GM12878 (cell line): ENCODE data around the gene CCDC12. TPM values are rescaled to one million over a fixed set of nuclear protein-coding genes. Genes with fewer than 3 reads are reported as not detected.

ENCODE experiments used
- ATAC-seq: fragments of 200-7000 bp; cut with Tn5 transposase; 3 replicates; pipeline ENCODE4 v1.9.1; 2020; ENCODE audit warnings: mild to moderate bottlenecking, moderate library complexity
- BruUV-seq: library from RNA; stranded (reverse); fragments of 400-500 nt; replicated peaks from 2 replicates; lab custom pipeline; 2021; lab: Mats Ljungman, UMichigan
- CTCF ChIA-PET: fragments of 300-600 bp; sonication (Branson Sonifier 250); formaldehyde crosslinking; extraction: SDS; loops from one replicate; lab custom pipeline; 2021; ENCODE audit warnings: inconsistent platforms; lab: Yijun Ruan, JAX
- POLR2A ChIA-PET: fragments of 350-600 bp; formaldehyde crosslinking; extraction: SDS; loops from one replicate; lab custom pipeline; 2021; ENCODE audit warnings: inconsistent platforms; lab: Charles Lee
- RAD21 ChIA-PET: fragments of 300-600 bp; sonication (Branson Sonifier 250); formaldehyde crosslinking; loops from one replicate; lab custom pipeline; 2023; ENCODE audit warnings: antibody characterized with exemption; ENCODE audit not compliant: unreplicated experiment; lab: Charles Lee
- SMC1A ChIA-PET: fragments of 300-600 bp; sonication (Branson Sonifier 250); formaldehyde crosslinking; loops from one replicate; lab custom pipeline; 2023; ENCODE audit not compliant: unreplicated experiment, uncharacterized antibody; lab: Charles Lee
- DNase-seq: peaks from one replicate; pipeline ENCODE4 v3.0.0-alpha.2; 2011; ENCODE audit warnings: low read depth, low spot score
- FAIRE-seq: peaks from 3 replicates; lab custom pipeline; 2011; peaks lifted over from hg19 to GRCh38; lab: Jason Lieb, UNC
- H2AFZ ChIP-seq: 2 replicates; pipeline ENCODE4 v1.6.0; 2011; ENCODE audit warnings: low read depth, low read length, control low read depth; ENCODE audit not compliant: control insufficient read depth
- H3K27ac ChIP-seq: 2 replicates; pipeline ENCODE4 v1.5.1; 2011; ENCODE audit warnings: control low read depth; ENCODE audit not compliant: control insufficient read depth, insufficient read depth
- H3K27me3 ChIP-seq, 2 experiments: replicated peaks in 1 of 2; 2 replicates each; pipeline versions ENCODE4 v1.6.0 to v1.6.1; 2011; ENCODE audit warnings: low read length in 1 of 2; ENCODE audit not compliant: control insufficient read depth in 2 of 2, insufficient read depth in 2 of 2
- H3K36me3 ChIP-seq, 2 experiments: 2 replicates each; pipeline ENCODE4 v1.5.1; 2011; ENCODE audit warnings: low read length in 1 of 2; ENCODE audit not compliant: control insufficient read depth in 2 of 2, insufficient read depth in 2 of 2
- H3K4me1 ChIP-seq: 2 replicates; pipeline ENCODE4 v1.6.1; 2011; ENCODE audit warnings: mild to moderate bottlenecking, low read length, moderate library complexity, mixed read lengths; ENCODE audit not compliant: control insufficient read depth, insufficient read depth
- H3K4me2 ChIP-seq: 2 replicates; pipeline ENCODE4 v1.6.0; 2011; ENCODE audit warnings: control low read depth; ENCODE audit not compliant: control insufficient read depth, insufficient read depth
- H3K4me3 ChIP-seq: fragments of 200-600 bp; sonication (generic); 2 replicates; pipeline ENCODE4 v1.5.1; 2016
- H3K79me2 ChIP-seq: 2 replicates; pipeline ENCODE4 v1.6.0; 2011; ENCODE audit warnings: low read length; ENCODE audit not compliant: control insufficient read depth, insufficient read depth
- H3K9ac ChIP-seq: 2 replicates; pipeline ENCODE4 v1.8.0; 2011; ENCODE audit warnings: low read length, control low read depth, mixed read lengths; ENCODE audit not compliant: control insufficient read depth, insufficient read depth
- H3K9me3 ChIP-seq: replicated peaks from 3 replicates; pipeline ENCODE4 v1.5.1; 2011; ENCODE audit warnings: mild to moderate bottlenecking, low read length; ENCODE audit not compliant: control insufficient read depth, insufficient read depth
- H4K20me1 ChIP-seq: 2 replicates; pipeline ENCODE4 v1.6.0; 2011; ENCODE audit not compliant: control insufficient read depth, insufficient read depth
- CHD2 ChIP-seq: IDR thresholded peaks from 2 replicates; pipeline ENCODE4 v1.6.1; 2011; ENCODE audit warnings: low read depth, low read length, improper control_type of control experiment, borderline replicate concordance
- EP300 ChIP-seq, 2 experiments: fragments of 150-350 bp in 1 of 2; IDR thresholded peaks; 2 replicates each; pipeline ENCODE4 v1.6.1; 2011 to 2012; ENCODE audit warnings: low read depth in 2 of 2, low read length in 2 of 2, borderline replicate concordance in 1 of 2, improper control_type of control experiment in 1 of 2, inconsistent platforms in 1 of 2; ENCODE audit not compliant: control insufficient read depth in 1 of 2
- IKZF1 ChIP-seq: fragments of 450-650 bp; conservative IDR thresholded peaks from 2 replicates; pipeline ENCODE4 v1.6.1; 2017; ENCODE audit warnings: antibody characterized with exemption, mild to moderate bottlenecking
- JUNB ChIP-seq: IDR thresholded peaks from 2 replicates; pipeline ENCODE4 v1.6.1; 2016; ENCODE audit warnings: antibody characterized with exemption, mild to moderate bottlenecking
- KLF5 ChIP-seq: fragments of 450-650 bp; IDR thresholded peaks from 2 replicates; pipeline ENCODE4 v1.6.1; 2014; ENCODE audit warnings: mild to moderate bottlenecking; ENCODE audit not compliant: partially characterized antibody
- LARP7 ChIP-seq: fragments of 450-650 bp; IDR thresholded peaks from 2 replicates; pipeline ENCODE4 v1.6.1; 2017; ENCODE audit warnings: mild to moderate bottlenecking
- MEF2B ChIP-seq: fragments of 450-650 bp; IDR thresholded peaks from 2 replicates; pipeline ENCODE4 v1.6.1; 2018; ENCODE audit warnings: mild to moderate bottlenecking, moderate library complexity; ENCODE audit not compliant: partially characterized antibody, poor library complexity, severe bottlenecking
- NFXL1 ChIP-seq: fragments of 450-650 bp; IDR thresholded peaks from 2 replicates; pipeline ENCODE4 v1.6.1; 2017; ENCODE audit warnings: antibody characterized with exemption, mild to moderate bottlenecking, borderline replicate concordance
- RUNX3 ChIP-seq: IDR thresholded peaks from 2 replicates; pipeline ENCODE4 v1.6.1; 2012; ENCODE audit warnings: low read length, inconsistent platforms
- SMC3 ChIP-seq: IDR thresholded peaks from 2 replicates; pipeline ENCODE4 v1.6.1; 2011; ENCODE audit warnings: low read length, improper control_type of control experiment, borderline replicate concordance
- TARDBP ChIP-seq: IDR thresholded peaks from 2 replicates; pipeline ENCODE4 v1.6.1; 2016; ENCODE audit warnings: borderline replicate concordance
- WRNIP1 ChIP-seq: IDR thresholded peaks from 2 replicates; pipeline ENCODE4 v1.6.1; 2011; ENCODE audit warnings: low read depth, low read length, improper control_type of control experiment, borderline replicate concordance
- WGBS: methylation state at CpG from one replicate; pipeline ENCODE4 v1.1.6; 2016; ENCODE audit warnings: low lambda C conversion rate; ENCODE audit not compliant: insufficient replicate concordance, insufficient coverage; ENCODE audit errors: missing lambda C conversion rate; 5-methylcytosine and 5-hydroxymethylcytosine counted together
- in situ Hi-C: fragments of 300-500 bp; cut with MboI; formaldehyde crosslinking; loops from 9 replicates; pipeline ENCODE4 v1.14.3; 2018; ENCODE audit warnings: mixed read lengths
- intact Hi-C: fragments of 100-400 bp; cut with micrococcal nuclease; formaldehyde crosslinking; loops from one replicate; pipeline ENCODE4 v1.14.2; 2022; ENCODE audit not compliant: unreplicated experiment
- polyA plus RNA-seq, 11 experiments: library from polyadenylated mRNA; depleted of rRNA in 4 of 11; unstranded in 6 of 11; stranded (reverse) in 5 of 11; fragments of >200 nt; fragmentation: Nextera tagmentation in 4 of 11; fragmentation: Illumina TruSeq in 1 of 11; extraction: Ambion mirVana in 4 of 11; extraction: Trizol in 1 of 11; gene quantifications; 1 replicate in 1 of 11; 2 replicates in 10 of 11; pipeline versions ENCODE4 v1.2.1 to v1.2.3, GENCODE V29; 2011 to 2016; ENCODE audit warnings: inconsistent platforms in 2 of 11, missing spikeins in 2 of 11, low read depth in 1 of 11
- total RNA-seq, 4 experiments: library from RNA; depleted of rRNA in 3 of 4; stranded (reverse); fragments of >200 nt in 3 of 4; fragmentation: Illumina TruSeq in 1 of 4; extraction: Trizol in 1 of 4; gene quantifications; 2 replicates each; pipeline versions ENCODE4 v1.2.1 to v1.2.3, GENCODE V29; 2013 to 2021
- TF ChIP-seq, protein P1 (sequence below): fragments of 450-650 bp; IDR thresholded peaks from 2 replicates; pipeline ENCODE4 v1.6.1; 2017; ENCODE audit warnings: antibody characterized with exemption, mild to moderate bottlenecking, moderate library complexity
- TF ChIP-seq, protein P2 (sequence below): IDR thresholded peaks from 2 replicates; pipeline ENCODE4 v1.6.1; 2012; ENCODE audit warnings: low read depth, low read length, improper control_type of control experiment
- TF ChIP-seq, protein P3 (sequence below): IDR thresholded peaks from 2 replicates; pipeline ENCODE4 v1.6.1; 2012; ENCODE audit warnings: low read depth, low read length, improper control_type of control experiment
- TF ChIP-seq, protein P4 (sequence below): fragments of 450-650 bp; IDR thresholded peaks from 2 replicates; pipeline ENCODE4 v1.6.1; 2016; ENCODE audit warnings: mild to moderate bottlenecking

Gene CCDC12
- total and polyA plus RNA-seq, 10 of the 15 experiments (the other 5 are each of a cell fraction or from before 2014, with no cell fraction given): 9.2 to 91.4 (median 61.3) TPM

DNA sequence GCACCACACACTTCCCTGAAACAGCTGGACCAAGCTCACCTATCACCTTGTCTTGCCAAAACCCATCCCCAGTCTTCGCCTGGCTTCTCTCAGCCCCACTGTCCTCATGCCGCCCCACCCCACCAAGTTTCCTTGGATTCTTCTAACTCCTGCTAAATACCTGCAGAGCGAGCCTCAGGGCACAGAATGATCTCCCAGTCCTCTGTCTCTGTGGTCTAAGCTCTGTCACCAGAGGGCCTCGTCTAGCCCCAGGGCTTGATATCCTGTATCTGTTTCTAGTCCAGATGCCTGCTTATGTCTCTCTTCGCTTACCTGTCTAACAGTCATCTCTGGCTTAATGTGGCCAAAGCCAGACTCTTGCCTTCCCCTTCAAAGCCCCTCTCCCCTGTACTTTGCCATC lies 9.7 kb downstream of the CCDC12 start (continued):
- TF ChIP-seq, protein P1, sequence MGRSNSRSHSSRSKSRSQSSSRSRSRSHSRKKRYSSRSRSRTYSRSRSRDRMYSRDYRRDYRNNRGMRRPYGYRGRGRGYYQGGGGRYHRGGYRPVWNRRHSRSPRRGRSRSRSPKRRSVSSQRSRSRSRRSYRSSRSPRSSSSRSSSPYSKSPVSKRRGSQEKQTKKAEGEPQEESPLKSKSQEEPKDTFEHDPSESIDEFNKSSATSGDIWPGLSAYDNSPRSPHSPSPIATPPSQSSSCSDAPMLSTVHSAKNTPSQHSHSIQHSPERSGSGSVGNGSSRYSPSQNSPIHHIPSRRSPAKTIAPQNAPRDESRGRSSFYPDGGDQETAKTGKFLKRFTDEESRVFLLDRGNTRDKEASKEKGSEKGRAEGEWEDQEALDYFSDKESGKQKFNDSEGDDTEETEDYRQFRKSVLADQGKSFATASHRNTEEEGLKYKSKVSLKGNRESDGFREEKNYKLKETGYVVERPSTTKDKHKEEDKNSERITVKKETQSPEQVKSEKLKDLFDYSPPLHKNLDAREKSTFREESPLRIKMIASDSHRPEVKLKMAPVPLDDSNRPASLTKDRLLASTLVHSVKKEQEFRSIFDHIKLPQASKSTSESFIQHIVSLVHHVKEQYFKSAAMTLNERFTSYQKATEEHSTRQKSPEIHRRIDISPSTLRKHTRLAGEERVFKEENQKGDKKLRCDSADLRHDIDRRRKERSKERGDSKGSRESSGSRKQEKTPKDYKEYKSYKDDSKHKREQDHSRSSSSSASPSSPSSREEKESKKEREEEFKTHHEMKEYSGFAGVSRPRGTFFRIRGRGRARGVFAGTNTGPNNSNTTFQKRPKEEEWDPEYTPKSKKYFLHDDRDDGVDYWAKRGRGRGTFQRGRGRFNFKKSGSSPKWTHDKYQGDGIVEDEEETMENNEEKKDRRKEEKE: no peak
- peak; percentile 10; the same call in 1 of the 2 replicates for TF ChIP-seq SMC3
- TF ChIP-seq KLF5: no peak

DNA sequence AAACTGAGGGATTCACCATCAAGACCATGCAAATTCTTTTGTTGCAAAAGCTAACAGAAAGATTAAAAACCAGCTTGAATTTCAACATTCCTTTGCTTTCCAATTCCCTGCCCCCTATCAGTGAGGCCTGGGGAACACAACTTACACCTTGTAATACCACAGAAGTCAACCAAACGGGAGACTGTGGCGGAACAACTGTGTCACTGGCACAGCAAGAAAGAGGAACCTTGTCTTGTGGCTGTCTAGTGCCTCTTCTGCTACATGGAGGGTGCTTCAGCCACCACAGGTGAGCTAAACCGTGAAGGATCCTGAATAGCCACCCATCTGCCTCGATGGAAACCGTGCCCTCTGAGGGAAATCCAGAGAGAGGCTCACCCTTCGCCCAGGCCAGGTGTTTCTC lies 11.4 kb downstream of the CCDC12 start:
- WGBS: 19% methylated on average over 6 of the region's 6 CpGs
- H2AFZ ChIP-seq: no peak overlapping the region
- intact Hi-C loops (no loop called here), in situ Hi-C loops (no loop called here)
- FAIRE-seq: no peak
- CTCF ChIA-PET: interaction anchor here (0.7 to 5.2 kb wide), 6 partner anchors 7 to 37 kb away, joined by 3 to 31 read pairs (median 5); no protein-coding TSS in a partner anchor
- H3K4me1 ChIP-seq: peaks cover 47% of the 10 kb centered on the region
- H3K27me3 ChIP-seq: no peaks in the 10 kb centered on the region
- RAD21 ChIA-PET: interaction anchor here (0.5 to 3.0 kb wide), 9 partner anchors 9 to 714 kb away, joined by 3 to 12 read pairs (median 4); no protein-coding TSS in a partner anchor
- peaks cover 81% of the 10 kb centered on the region for H3K79me2 ChIP-seq
- H4K20me1 ChIP-seq: peaks cover 4% of the 10 kb centered on the region; the same call in 1 of the 2 replicates
- peaks cover 3% of the 10 kb centered on the region; the same call in 2 of the 3 replicates for H3K9me3 ChIP-seq
- POLR2A ChIA-PET: interaction anchor here (0.6 to 2.6 kb wide), 9 partner anchors 8 to 40 kb away, joined by 3 to 7 read pairs (median 5); partner anchors contain the start of genes CCDC12 and NBEAL2
- peak overlapping the region; percentile 38; the same call in 1 of the 2 replicates for H3K4me2 ChIP-seq
- peak overlapping the region; percentile 40 for H3K27ac ChIP-seq
- no peak overlapping the region for H3K4me3 ChIP-seq
- BruUV-seq: no TSS peak
- SMC1A ChIA-PET: interaction anchor here (1.2 to 4.0 kb wide), 10 partner anchors 8 to 42 kb away, joined by 3 to 25 read pairs (median 6); no protein-coding TSS in a partner anchor
- no peak overlapping the region for H3K9ac ChIP-seq
- DNase-seq: no peak
- H3K36me3 ChIP-seq: peaks cover 14 to 19% of the 10 kb centered on the region in 2 experiments
- peak; percentile 76 for ATAC-seq
- TF ChIP-seq LARP7: no peak
- peak; percentile 62 for TF ChIP-seq RUNX3
- no peak for TF ChIP-seq MEF2B
- no peak for TF ChIP-seq TARDBP
- peak; percentile 75; the same call in 1 of the 2 replicates for TF ChIP-seq WRNIP1
- peak; percentile 68 for TF ChIP-seq IKZF1
- TF ChIP-seq, protein P2, sequence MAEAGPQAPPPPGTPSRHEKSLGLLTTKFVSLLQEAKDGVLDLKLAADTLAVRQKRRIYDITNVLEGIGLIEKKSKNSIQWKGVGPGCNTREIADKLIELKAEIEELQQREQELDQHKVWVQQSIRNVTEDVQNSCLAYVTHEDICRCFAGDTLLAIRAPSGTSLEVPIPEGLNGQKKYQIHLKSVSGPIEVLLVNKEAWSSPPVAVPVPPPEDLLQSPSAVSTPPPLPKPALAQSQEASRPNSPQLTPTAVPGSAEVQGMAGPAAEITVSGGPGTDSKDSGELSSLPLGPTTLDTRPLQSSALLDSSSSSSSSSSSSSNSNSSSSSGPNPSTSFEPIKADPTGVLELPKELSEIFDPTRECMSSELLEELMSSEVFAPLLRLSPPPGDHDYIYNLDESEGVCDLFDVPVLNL: no peak
- 0 out of 2 replicates have a peak, but pooled peaks have one; percentile 24 for TF ChIP-seq CHD2
- TF ChIP-seq, protein P3, sequence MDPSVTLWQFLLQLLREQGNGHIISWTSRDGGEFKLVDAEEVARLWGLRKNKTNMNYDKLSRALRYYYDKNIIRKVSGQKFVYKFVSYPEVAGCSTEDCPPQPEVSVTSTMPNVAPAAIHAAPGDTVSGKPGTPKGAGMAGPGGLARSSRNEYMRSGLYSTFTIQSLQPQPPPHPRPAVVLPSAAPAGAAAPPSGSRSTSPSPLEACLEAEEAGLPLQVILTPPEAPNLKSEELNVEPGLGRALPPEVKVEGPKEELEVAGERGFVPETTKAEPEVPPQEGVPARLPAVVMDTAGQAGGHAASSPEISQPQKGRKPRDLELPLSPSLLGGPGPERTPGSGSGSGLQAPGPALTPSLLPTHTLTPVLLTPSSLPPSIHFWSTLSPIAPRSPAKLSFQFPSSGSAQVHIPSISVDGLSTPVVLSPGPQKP: no peak
- TF ChIP-seq EP300 (IDR thresholded peaks at IDR 0.05; ENCODE audit: borderline replicate concordance in 1 of 2, control insufficient read depth in 1 of 2, low read depth in 2 of 2, low read length in 2 of 2): peak; percentile 8 to 48; a peak in 2 of 4 replicates
- TF ChIP-seq JUNB: no peak
- TF ChIP-seq NFXL1: no peak
- TF ChIP-seq, protein P4, sequence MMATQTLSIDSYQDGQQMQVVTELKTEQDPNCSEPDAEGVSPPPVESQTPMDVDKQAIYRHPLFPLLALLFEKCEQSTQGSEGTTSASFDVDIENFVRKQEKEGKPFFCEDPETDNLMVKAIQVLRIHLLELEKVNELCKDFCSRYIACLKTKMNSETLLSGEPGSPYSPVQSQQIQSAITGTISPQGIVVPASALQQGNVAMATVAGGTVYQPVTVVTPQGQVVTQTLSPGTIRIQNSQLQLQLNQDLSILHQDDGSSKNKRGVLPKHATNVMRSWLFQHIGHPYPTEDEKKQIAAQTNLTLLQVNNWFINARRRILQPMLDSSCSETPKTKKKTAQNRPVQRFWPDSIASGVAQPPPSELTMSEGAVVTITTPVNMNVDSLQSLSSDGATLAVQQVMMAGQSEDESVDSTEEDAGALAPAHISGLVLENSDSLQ: no peak
